Measurements from ENCODE around the gene UBE4B. TPM values are rescaled to one million over a fixed set of nuclear protein-coding genes. Genes with fewer than 3 reads are reported as not detected.

UBE4B gene
- total RNA-seq, 1 experiment from 2014 or later = 44.7 TPM

DNA sequence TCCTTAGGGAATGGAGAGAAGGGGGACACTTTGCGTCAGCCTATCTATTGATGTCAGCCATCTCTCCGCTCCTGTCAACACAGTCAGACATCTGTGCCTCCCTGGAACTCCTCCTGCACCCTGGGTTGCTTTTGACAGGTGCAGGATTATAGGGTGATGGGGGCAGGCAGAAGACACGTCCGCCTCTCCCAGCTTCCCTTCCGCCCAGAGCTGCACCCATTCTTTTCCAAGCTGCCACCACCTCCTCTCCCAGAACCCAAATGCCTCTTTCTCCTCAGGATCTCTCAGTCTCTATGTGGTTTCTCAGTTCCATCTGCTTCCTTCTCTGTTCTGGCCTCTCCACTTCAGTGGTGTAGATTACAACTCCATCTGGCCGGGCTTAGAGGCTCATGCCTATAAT, 160.5 kb downstream of the UBE4B start:
- Histone ChIP-seq H3K4me2 (ENCODE audit: low read length) (no peak overlapping the region), H4K20me1 (ENCODE audit: insufficient read depth) (no peaks in the 10 kb centered on the region), H3K9ac (ENCODE audit: low read length) (no peak overlapping the region), H3K27ac (ENCODE audit: low read depth, low read length) (no peak overlapping the region), H3K4me1 (ENCODE audit: control insufficient read depth in 1 of 2, insufficient read depth in 2 of 2, low read length in 2 of 2) (peaks cover 14 to 17% of the 10 kb centered on the region in 2 experiments), H3K9me2 (ENCODE audit: insufficient read depth) (no peaks in the 10 kb centered on the region), H2AFZ (ENCODE audit: low read depth, low read length, poor library complexity, severe bottlenecking) (no peak overlapping the region), H3K4me3 (replicated peaks in 1 of 2; ENCODE audit: low read depth in 1 of 2, low read length in 2 of 2) (no peak overlapping the region), H3K9me3 (ENCODE audit: control insufficient read depth in 1 of 2, insufficient read depth in 1 of 2, low read depth in 1 of 2, low read length in 2 of 2) (no peaks in the 10 kb centered on the region), H3K36me3 (ENCODE audit: control insufficient read depth in 1 of 2, insufficient read depth in 2 of 2, low read length in 2 of 2) (no peaks in the 10 kb centered on the region; a peak in 1 of 4 replicates), H3K79me2 (ENCODE audit: insufficient read depth, low read length) (no peaks in the 10 kb centered on the region), H3K27me3 (ENCODE audit: insufficient read depth, low read length) (no peaks in the 10 kb centered on the region)
- CTCF ChIA-PET = interaction anchor here (1.5 kb wide), 1 partner anchor 17 kb away, joined by 5 read pairs; the partner anchor contains the start of gene KIF1B
- DNase-seq (ENCODE audit: low read depth, low spot score) (no peak), ATAC-seq (no peak)
- POLR2A ChIA-PET = no interaction called here
- RAD21 ChIA-PET (ENCODE audit: low non-redundant PET in 1 of 2, low total read pairs in 2 of 2, uncharacterized antibody in 2 of 2, unreplicated experiment in 2 of 2) = no interaction called here
- TF ChIP-seq ZNF274 (IDR thresholded peaks at IDR 0.05; ENCODE audit: low read depth, low read length) (no peak), SRF (IDR thresholded peaks at IDR 0.05; ENCODE audit: low read depth) (no peak), FOSL1 (IDR thresholded peaks at IDR 0.05; ENCODE audit: low read depth) (no peak), JUND (IDR thresholded peaks at IDR 0.05) (no peak), POLR2A (IDR thresholded peaks at IDR 0.05; ENCODE audit: borderline replicate concordance, extremely low read depth, insufficient read depth, insufficient read length) (no peak), POLR2AphosphoS5 (IDR thresholded peaks at IDR 0.05; ENCODE audit: low read depth, low read length) (no peak), ZFX (IDR thresholded peaks at IDR 0.05) (no peak), SP1 (IDR thresholded peaks at IDR 0.05; ENCODE audit: low read depth) (no peak), SIN3A (IDR thresholded peaks at IDR 0.05; ENCODE audit: low read depth) (no peak), ELF1 (IDR thresholded peaks at IDR 0.05; ENCODE audit: borderline replicate concordance, low read depth) (no peak), MAX (IDR thresholded peaks at IDR 0.05) (no peak), REST (IDR thresholded peaks at IDR 0.05; ENCODE audit: low read depth) (no peak), EZH2phosphoT487 (IDR thresholded peaks at IDR 0.05; ENCODE audit: borderline replicate concordance) (no peak), CEBPB (IDR thresholded peaks at IDR 0.05; ENCODE audit: low read depth) (no peak), EZH2 (IDR thresholded peaks at IDR 0.05) (no peak), YY1 (IDR thresholded peaks at IDR 0.05; ENCODE audit: extremely low read depth, insufficient replicate concordance, low read depth, low read length) (no peak), TCF7L2 (IDR thresholded peaks at IDR 0.05; ENCODE audit: borderline replicate concordance, extremely low read depth, insufficient read depth, insufficient read length) (no peak), CBX3 (IDR thresholded peaks at IDR 0.05; ENCODE audit: low read depth) (no peak)
- TF ChIP-seq, protein P1, sequence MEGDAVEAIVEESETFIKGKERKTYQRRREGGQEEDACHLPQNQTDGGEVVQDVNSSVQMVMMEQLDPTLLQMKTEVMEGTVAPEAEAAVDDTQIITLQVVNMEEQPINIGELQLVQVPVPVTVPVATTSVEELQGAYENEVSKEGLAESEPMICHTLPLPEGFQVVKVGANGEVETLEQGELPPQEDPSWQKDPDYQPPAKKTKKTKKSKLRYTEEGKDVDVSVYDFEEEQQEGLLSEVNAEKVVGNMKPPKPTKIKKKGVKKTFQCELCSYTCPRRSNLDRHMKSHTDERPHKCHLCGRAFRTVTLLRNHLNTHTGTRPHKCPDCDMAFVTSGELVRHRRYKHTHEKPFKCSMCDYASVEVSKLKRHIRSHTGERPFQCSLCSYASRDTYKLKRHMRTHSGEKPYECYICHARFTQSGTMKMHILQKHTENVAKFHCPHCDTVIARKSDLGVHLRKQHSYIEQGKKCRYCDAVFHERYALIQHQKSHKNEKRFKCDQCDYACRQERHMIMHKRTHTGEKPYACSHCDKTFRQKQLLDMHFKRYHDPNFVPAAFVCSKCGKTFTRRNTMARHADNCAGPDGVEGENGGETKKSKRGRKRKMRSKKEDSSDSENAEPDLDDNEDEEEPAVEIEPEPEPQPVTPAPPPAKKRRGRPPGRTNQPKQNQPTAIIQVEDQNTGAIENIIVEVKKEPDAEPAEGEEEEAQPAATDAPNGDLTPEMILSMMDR (IDR thresholded peaks at IDR 0.05 in 2 of 3, conservative IDR thresholded peaks at IDR 0.05 in 1 of 3; ENCODE audit: borderline replicate concordance in 1 of 3, insufficient read depth in 1 of 3, low read depth in 2 of 3, low read length in 2 of 3) = no peak
- no TSS peak for BruUV-seq (replicated peaks)
- intact Hi-C loops (cut with micrococcal nuclease) = no loop called here
